Bronchial epithelial cell (primary cell): ENCODE measurements around the gene GAN. TPM values are rescaled to one million over a fixed set of nuclear protein-coding genes. Genes with fewer than 3 reads are reported as not detected.

Experiments used
- DNase-seq: peaks from one replicate; pipeline ENCODE4 v3.0.0-alpha.2; 2010; ENCODE audit warnings: low read depth
- FAIRE-seq: peaks from 2 replicates; lab custom pipeline; 2011; peaks lifted over from hg19 to GRCh38; lab: Jason Lieb, UNC
- H3K27me3 ChIP-seq: 2 replicates; pipeline ENCODE4 v1.5.1; 2011; ENCODE audit warnings: low read length; ENCODE audit not compliant: control insufficient read depth, insufficient read depth
- H3K36me3 ChIP-seq: 2 replicates; pipeline ENCODE4 v1.5.1; 2011; ENCODE audit warnings: low read length; ENCODE audit not compliant: control insufficient read depth, insufficient read depth
- H3K4me3 ChIP-seq: 2 replicates; pipeline ENCODE4 v1.5.1; 2011; ENCODE audit warnings: mild to moderate bottlenecking, low read depth, low read length, control low read depth
- CTCF ChIP-seq: IDR thresholded peaks from 2 replicates; pipeline ENCODE4 v1.5.1; 2011; ENCODE audit warnings: mild to moderate bottlenecking, moderate library complexity, low read length, control low read depth, inconsistent platforms; ENCODE audit not compliant: insufficient read depth, severe bottlenecking
- total RNA-seq: library from RNA; depleted of rRNA; stranded (reverse); fragments of >200 nt; gene quantifications from 2 replicates; pipeline ENCODE4 v1.2.1, GENCODE V29; 2014

The GAN gene
- total RNA-seq, 1 donor from 2014 or later = 13.7 TPM

- Histone ChIP-seq H3K36me3 (no peaks in the 10 kb centered on the region), H3K4me3 (no peak overlapping the region), H3K27me3 (no peaks in the 10 kb centered on the region)
- DNase-seq = no peak
- no peak for FAIRE-seq
- TF ChIP-seq CTCF = no peak
Observed at GRCh38 chr16:81291117-81291516, 23.6 kb upstream of the GAN start.

- H3K36me3 ChIP-seq = no peaks in the 10 kb centered on the region
- TF ChIP-seq CTCF = no peak
- no peak for FAIRE-seq
- H3K27me3 ChIP-seq = no peaks in the 10 kb centered on the region
- H3K4me3 ChIP-seq = no peak overlapping the region
- DNase-seq = peak; percentile 56
Observed at GRCh38 chr16:81292936-81293335, 21.8 kb upstream of the GAN start.

GRCh38 chr16:81293909-81294802, 20.6 kb upstream of the GAN start:
- DNase-seq (peak; percentile 76), FAIRE-seq (no peak)
- no peak for TF ChIP-seq CTCF
- Histone ChIP-seq H3K36me3 (no peaks in the 10 kb centered on the region), H3K27me3 (no peaks in the 10 kb centered on the region), H3K4me3 (no peak overlapping the region)

GRCh38 chr16:81296631-81297030, 18.1 kb upstream of the GAN start:
- H3K36me3 ChIP-seq = no peaks in the 10 kb centered on the region
- no peaks in the 10 kb centered on the region for H3K27me3 ChIP-seq
- H3K4me3 ChIP-seq = no peak overlapping the region
- no peak for TF ChIP-seq CTCF
- DNase-seq (no peak), FAIRE-seq (no peak)

GRCh38 chr16:81307770-81308169, 7.0 kb upstream of the GAN start:
- DNase-seq = no peak
- Histone ChIP-seq H3K4me3 (no peak overlapping the region), H3K27me3 (no peaks in the 10 kb centered on the region), H3K36me3 (no peaks in the 10 kb centered on the region)
- FAIRE-seq = no peak
- no peak for TF ChIP-seq CTCF
